Tracheal epithelial cell (primary cell): ENCODE measurements around the gene SURF4. TPM values are rescaled to one million over a fixed set of nuclear protein-coding genes. Genes with fewer than 3 reads are reported as not detected.

Source experiments
- total RNA-seq: library from RNA; depleted of rRNA; stranded (reverse); fragments of >200 nt; gene quantifications from 2 replicates; pipeline ENCODE4 v1.2.1, GENCODE V29; 2014

The SURF4 gene
- 220 and 344 TPM in 2 replicates for total RNA-seq

GRCh38 chr9:133375724-133376654 is at the start of gene SURF4, which contains the start of gene STKLD1:
Gene SURF4 (minus strand): TSS chr9:133376060. CDS start chr9:133375969, 91 bp downstream.
Gene STKLD1 (plus strand): TSS chr9:133376366. CDS start chr9:133376474, 108 bp downstream.

DNA sequence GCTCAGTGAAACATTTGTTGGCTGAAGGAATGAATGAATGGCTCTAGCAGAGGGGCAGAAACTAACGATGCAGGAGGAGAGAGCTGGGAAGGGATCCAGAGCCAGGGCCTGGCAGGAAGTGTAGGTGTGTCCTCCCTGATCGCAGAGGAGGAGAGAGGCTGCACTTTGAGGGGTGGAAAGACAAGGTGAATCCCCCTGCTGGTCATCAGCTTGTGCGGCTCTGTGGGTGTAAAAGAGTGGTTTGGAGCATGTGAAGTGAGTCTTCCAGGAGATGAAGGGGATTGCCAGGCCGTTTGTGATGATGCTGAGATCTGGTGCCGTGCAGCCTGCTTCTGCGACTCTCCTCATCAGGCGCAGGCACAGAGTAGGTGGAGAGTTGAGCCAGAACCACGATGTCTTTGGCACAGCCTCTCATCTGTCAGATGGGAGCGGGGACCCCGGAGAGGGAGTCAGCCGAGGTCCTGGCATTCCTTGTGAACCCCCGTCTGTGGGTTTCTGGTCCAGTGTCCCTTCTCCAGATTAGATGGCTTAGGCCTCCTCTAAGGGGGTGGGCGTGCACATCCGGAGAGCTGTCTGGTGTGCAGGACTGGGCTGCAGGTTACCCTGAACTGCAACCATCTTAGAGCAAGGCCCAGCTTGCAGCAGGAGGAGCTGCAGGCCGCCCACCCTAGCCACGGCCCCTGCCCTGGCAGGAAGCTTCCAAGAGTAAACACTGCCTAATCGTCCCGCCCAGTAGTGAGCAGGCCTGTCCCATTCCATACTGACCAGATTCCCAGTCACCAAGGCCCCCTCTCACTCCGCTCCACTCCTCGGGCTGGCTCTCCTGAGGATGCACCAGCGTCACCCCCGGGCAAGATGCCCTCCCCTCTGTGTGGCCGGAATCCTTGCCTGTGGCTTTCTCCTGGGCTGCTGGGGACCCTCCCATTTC is 46.0 kb upstream of the SURF4 start, which contains the start of gene ADAMTS13:
Gene ADAMTS13 (plus strand): TSS at position 753 of the 928 bp plus-strand sequence. CDS start 77 bp downstream, at position 830.

DNA sequence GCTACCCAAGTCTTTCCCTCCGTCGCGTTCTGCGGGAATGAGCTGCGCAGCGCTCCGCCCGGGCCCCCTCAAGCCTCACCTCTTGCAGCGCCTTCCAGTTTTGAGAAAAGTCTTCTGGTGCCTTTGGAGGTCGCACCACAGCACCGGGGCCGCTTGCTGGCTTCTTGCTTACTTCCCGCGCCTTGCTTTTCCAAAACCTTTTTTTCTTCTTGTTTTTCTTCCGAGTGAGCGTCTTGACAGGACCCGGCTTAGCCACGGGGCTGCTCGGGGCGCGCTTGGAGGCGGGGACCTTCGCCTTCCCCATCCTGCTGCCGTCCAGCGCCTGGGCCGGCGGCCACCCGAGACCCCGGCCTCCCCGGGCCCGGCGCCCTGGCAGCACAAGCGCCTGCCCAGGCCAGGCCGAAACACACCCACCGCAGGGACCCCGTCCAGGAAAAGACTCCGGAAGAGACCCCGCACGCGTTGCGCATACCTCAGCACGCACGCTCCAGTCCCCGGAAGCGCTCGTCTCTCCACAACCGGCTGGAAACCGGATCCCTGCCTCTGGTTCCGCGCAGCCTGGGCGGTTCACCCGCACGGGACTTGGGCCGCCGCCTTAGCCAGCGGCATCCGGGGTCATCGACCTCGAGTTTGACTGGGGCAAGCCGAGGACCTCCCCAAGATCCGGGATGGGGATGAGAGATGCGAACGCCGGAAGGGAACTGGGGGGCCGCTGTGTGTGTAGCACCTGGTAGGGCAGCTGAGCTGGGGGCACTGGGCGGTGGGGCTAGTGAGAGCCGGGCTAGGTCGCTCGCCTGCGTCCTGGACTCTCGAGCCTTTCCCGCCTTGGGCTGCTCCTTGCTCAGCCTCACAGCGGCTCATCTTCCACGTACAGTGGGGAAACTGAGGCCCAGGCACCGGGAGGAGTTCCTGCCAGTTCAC is 41.9 kb upstream of the SURF4 start, which contains the start of gene REXO4:
Gene REXO4 (minus strand): TSS at position 470 of the 921 bp plus-strand sequence. CDS start 166 bp downstream, at position 304.

GRCh38 chr9:133356391-133357091 is 19.3 kb downstream of the SURF4 start, which contains the start of the genes SURF1 and SURF2:
Gene SURF1 (minus strand): TSS chr9:133356487. CDS start chr9:133356453, 34 bp downstream.
Gene SURF2 (plus strand): TSS chr9:133356550. CDS start chr9:133356593, 43 bp downstream.

GRCh38 chr9:133347985-133348717 is 27.7 kb downstream of the SURF4 start, which contains the start of the genes MED22 and RPL7A:
Gene MED22 (minus strand): TSS chr9:133348131. CDS start chr9:133346662, 1,469 bp downstream.
Gene RPL7A (plus strand): TSS chr9:133348218. CDS start chr9:133348244, 26 bp downstream.

DNA sequence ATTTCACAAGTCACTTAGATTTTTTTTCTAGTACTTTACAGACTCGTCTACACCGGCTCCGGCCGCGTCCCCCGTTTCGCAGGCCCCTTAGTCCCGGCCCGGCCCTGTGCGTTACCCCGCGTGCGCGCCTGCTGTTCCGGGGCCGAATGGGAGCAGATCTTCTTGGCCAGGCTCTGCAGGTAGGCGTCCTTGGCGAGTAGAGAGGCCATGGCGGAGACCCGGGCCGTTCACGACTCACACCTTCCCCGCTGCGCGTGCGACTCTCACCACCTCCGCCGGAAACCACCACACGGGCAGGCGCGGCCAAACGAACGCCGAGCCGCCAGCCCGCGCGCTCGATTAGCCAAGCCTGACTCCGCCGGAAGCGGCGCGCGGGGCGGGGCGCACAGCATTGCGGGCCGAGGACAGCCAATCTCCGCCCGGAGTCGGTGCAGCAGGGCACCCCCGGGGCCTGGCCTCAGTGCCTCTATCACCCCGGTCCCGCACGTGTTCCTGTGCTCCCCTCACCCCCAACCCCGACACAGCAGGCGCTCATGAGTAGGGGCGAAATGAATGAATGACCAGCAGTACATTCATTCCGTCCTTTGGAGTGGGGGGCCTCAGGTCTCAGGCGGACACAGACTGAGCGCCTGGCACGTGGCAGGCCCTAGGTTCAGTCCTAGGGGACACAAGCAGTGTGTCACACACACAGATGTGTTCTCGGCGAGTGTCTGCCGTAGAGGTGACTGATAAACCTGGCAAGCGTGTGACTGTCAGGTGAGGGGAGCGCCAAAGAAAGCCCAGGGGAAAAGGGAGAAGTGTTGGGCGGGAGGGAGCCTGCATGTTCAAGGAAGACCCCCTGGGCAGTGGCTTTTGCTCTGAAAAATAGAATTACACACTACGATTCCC is 39.7 kb downstream of the SURF4 start, which contains the start of gene SURF6:
Gene SURF6 (minus strand): TSS at position 265 of the 888 bp plus-strand sequence. CDS start 56 bp downstream, at position 209.

Other genes with a start within 250 kb of the SURF4 start
- 1.3 and 1.7 TPM in 2 replicates for gene GBGT1, start 212.1 kb downstream of the SURF4 start, total RNA-seq
- gene OBP2B, start 166.8 kb downstream of the SURF4 start, total RNA-seq, result not detected in 2 replicates
- gene ABO, start 100.9 kb downstream of the SURF4 start, total RNA-seq, result under 0.01 and 0.43 TPM in 2 replicates
- 11.9 and 16.1 TPM in 2 replicates for gene SURF6, start 39.9 kb downstream of the SURF4 start, total RNA-seq
- gene MED22, start 27.9 kb downstream of the SURF4 start, total RNA-seq, result 17.6 and 20.2 TPM in 2 replicates
- gene RPL7A, start 27.8 kb downstream of the SURF4 start, total RNA-seq, result 3,279 and 4,044 TPM in 2 replicates
- 16.6 and 30.9 TPM in 2 replicates for gene SURF1, start 19.6 kb downstream of the SURF4 start, total RNA-seq
- gene SURF2, start 19.5 kb downstream of the SURF4 start, total RNA-seq, result 41.0 and 72.9 TPM in 2 replicates
- gene STKLD1, start 306 bp upstream of the SURF4 start, total RNA-seq, result 0.48 TPM in 1 of 2 replicates, not detected in the other
- 10.8 and 15.6 TPM in 2 replicates for gene REXO4, start 42.0 kb upstream of the SURF4 start, total RNA-seq
- 0.21 and 1.4 TPM in 2 replicates for gene ADAMTS13, start 46.3 kb upstream of the SURF4 start, total RNA-seq
- 5.5 and 6.7 TPM in 2 replicates for gene CACFD1, start 83.9 kb upstream of the SURF4 start, total RNA-seq
- gene SLC2A6, start 103.0 kb upstream of the SURF4 start, total RNA-seq, result 1.9 and 37.6 TPM in 2 replicates
- not detected in 2 replicates for gene MYMK, start 148.9 kb upstream of the SURF4 start, total RNA-seq
- gene ADAMTSL2, start 158.6 kb upstream of the SURF4 start, total RNA-seq, result under 0.01 TPM in 1 of 2 replicates, not detected in the other
- gene FAM163B, start 233.3 kb upstream of the SURF4 start, total RNA-seq, result not detected in 2 replicates